IMR-90 (cell line): ENCODE data around the gene FYCO1.

ENCODE experiments used
- CEBPB ChIP-seq: IDR thresholded peaks from 2 replicates; pipeline ENCODE4 v1.6.1; 2012; ENCODE audit warnings: low read depth, low read length, improper control_type of control experiment
- CHD1 ChIP-seq: IDR thresholded peaks from 2 replicates; pipeline ENCODE4 v1.6.1; 2012; ENCODE audit warnings: low read depth, low read length, improper control_type of control experiment
- FOS ChIP-seq: fragments of 150-350 bp; IDR thresholded peaks from 2 replicates; pipeline ENCODE4 v1.6.1; 2016; ENCODE audit warnings: low read depth, low read length
- MAFK ChIP-seq: IDR thresholded peaks from 2 replicates; pipeline ENCODE4 v1.6.1; 2012; ENCODE audit warnings: low read depth, low read length, improper control_type of control experiment
- MAZ ChIP-seq: IDR thresholded peaks from 2 replicates; pipeline ENCODE4 v1.6.1; 2012; ENCODE audit warnings: low read depth, mild to moderate bottlenecking, low read length, improper control_type of control experiment, moderate library complexity, borderline replicate concordance
- MXI1 ChIP-seq: IDR thresholded peaks from 2 replicates; pipeline ENCODE4 v1.6.1; 2012; ENCODE audit warnings: low read depth, mild to moderate bottlenecking, low read length, moderate library complexity, borderline replicate concordance
- POLR2A ChIP-seq: IDR thresholded peaks from 2 replicates; pipeline ENCODE4 v1.6.1; 2012; ENCODE audit warnings: mild to moderate bottlenecking, low read depth, low read length
- RAD21 ChIP-seq: IDR thresholded peaks from 2 replicates; pipeline ENCODE4 v1.6.1; 2012; ENCODE audit warnings: low read length, improper control_type of control experiment
- RCOR1 ChIP-seq: IDR thresholded peaks from 2 replicates; pipeline ENCODE4 v1.6.1; 2012; ENCODE audit warnings: mild to moderate bottlenecking, low read length, improper control_type of control experiment; ENCODE audit not compliant: insufficient replicate concordance
- RFX5 ChIP-seq: IDR thresholded peaks from 2 replicates; pipeline ENCODE4 v1.8.0; 2012; ENCODE audit warnings: low read depth, mild to moderate bottlenecking, low read length, moderate library complexity
- USF2 ChIP-seq: fragments of 150-350 bp; IDR thresholded peaks from 2 replicates; pipeline ENCODE4 v1.6.1; 2017; ENCODE audit warnings: mild to moderate bottlenecking, antibody characterized with exemption, low read length, low read depth
- TF ChIP-seq, protein P1 (sequence below): conservative IDR thresholded peaks from 2 replicates; pipeline ENCODE4 v1.5.1; 2012; ENCODE audit warnings: mild to moderate bottlenecking, low read depth, low read length, improper control_type of control experiment
- TF ChIP-seq, protein P2 (sequence below): fragments of 150-350 bp; IDR thresholded peaks from 2 replicates; pipeline ENCODE4 v1.6.1; 2016; ENCODE audit warnings: low read depth, mild to moderate bottlenecking, low read length, moderate library complexity, borderline replicate concordance

DNA sequence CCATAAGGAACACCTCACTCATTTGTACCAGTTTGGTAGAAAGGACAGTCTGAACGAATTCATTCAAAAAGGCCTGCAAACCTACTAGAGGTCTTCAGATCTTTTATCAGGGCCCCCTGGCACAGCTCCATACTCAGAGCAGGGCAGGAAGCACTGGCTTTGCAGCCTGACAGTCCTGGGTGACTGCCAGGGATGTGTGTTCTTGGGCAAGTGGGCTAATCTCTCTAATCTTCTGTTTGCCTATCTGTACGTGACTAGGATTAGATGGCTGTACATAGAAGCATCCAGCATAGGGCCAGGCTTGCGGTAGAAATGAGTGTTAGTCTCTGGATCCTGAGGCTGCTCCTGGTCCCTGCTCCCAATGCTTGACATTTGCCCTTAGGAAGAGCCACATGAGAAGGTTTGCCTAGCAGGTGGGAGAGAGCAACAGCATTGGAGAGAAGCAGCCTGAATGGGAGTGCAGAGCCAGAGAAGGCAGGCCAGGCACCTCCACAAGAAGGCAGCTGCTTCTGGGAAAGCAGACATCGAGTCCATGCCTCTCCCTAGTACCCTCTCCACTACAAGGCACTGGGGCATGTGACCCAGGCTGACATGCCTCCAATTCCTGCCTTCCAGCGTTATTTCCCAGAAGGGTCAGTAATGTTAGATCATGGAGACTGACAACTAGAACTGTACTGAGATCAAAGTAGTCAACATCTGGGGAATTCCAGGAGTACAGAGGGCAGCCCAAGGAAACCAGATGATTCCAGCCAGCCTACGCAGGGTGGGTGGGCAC is 53.4 kb downstream of the FYCO1 start:
- TF ChIP-seq, protein P1, sequence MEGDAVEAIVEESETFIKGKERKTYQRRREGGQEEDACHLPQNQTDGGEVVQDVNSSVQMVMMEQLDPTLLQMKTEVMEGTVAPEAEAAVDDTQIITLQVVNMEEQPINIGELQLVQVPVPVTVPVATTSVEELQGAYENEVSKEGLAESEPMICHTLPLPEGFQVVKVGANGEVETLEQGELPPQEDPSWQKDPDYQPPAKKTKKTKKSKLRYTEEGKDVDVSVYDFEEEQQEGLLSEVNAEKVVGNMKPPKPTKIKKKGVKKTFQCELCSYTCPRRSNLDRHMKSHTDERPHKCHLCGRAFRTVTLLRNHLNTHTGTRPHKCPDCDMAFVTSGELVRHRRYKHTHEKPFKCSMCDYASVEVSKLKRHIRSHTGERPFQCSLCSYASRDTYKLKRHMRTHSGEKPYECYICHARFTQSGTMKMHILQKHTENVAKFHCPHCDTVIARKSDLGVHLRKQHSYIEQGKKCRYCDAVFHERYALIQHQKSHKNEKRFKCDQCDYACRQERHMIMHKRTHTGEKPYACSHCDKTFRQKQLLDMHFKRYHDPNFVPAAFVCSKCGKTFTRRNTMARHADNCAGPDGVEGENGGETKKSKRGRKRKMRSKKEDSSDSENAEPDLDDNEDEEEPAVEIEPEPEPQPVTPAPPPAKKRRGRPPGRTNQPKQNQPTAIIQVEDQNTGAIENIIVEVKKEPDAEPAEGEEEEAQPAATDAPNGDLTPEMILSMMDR = no peak
- TF ChIP-seq, protein P2, sequence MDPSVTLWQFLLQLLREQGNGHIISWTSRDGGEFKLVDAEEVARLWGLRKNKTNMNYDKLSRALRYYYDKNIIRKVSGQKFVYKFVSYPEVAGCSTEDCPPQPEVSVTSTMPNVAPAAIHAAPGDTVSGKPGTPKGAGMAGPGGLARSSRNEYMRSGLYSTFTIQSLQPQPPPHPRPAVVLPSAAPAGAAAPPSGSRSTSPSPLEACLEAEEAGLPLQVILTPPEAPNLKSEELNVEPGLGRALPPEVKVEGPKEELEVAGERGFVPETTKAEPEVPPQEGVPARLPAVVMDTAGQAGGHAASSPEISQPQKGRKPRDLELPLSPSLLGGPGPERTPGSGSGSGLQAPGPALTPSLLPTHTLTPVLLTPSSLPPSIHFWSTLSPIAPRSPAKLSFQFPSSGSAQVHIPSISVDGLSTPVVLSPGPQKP = no peak
- TF ChIP-seq POLR2A (no peak), MXI1 (no peak), RAD21 (no peak), MAZ (no peak), RCOR1 (no peak), CEBPB (no peak), CHD1 (no peak), USF2 (no peak), RFX5 (no peak), MAFK (no peak), FOS (no peak)
